ENCODE data around the gene DPP9.

DNA sequence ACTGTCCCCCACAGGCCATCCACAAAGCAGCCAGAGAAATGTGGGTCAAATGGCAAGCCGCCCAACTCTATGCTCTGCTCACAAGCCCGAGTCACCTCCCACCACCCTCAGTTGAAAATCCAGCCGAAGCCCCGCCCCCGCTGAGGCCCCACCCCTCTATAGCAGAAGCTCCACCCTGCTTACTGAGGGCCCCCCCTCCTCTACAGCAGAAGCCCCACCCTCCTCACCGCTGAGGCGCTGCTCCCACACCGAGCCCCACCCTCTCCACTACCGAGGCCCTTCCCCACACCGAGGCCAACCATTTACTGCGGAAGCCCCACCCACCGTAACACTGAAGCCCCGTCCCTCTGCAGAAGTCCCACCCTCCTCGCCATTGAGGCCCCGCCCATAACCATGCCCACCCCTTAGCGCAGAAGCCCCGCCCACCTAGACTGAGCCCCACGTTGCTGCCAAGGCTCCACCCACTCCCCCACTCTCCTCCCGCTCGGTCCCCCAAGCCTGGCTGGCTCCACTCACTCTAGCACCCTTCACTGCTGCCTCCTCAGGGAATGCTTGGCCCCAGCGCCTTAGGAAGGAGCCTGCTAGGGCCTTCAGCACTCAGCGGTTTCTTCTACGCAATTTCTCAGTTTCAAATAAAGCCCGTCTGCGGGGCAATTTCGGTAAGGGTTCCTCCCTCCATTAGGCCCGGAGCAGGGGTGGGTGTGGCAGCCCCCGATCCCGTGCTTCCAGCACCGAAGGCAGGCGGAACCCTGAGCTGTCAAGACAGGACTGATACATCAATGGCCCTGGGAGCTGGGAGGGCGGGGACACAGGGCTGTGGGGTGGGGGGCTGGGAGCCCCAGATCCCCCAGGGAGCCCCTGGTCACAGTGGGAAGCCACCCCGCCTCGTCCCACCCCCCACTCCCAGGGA lies 44.5 kb downstream of the DPP9 start:
- TF ChIP-seq CHD4 (IDR thresholded peaks at IDR 0.05; ENCODE audit: borderline replicate concordance) (no peak), TP53 (CRISPR knock-in tag; IDR thresholded peaks at IDR 0.05) (no peak), PHF8 (IDR thresholded peaks at IDR 0.05; ENCODE audit: borderline replicate concordance, low read depth) (no peak), REST (IDR thresholded peaks at IDR 0.05) (no peak), KDM1A (IDR thresholded peaks at IDR 0.05; ENCODE audit: low read depth) (no peak), POLR2A (IDR thresholded peaks at IDR 0.05; ENCODE audit: low read length) (no peak)
- TF ChIP-seq, protein P1, sequence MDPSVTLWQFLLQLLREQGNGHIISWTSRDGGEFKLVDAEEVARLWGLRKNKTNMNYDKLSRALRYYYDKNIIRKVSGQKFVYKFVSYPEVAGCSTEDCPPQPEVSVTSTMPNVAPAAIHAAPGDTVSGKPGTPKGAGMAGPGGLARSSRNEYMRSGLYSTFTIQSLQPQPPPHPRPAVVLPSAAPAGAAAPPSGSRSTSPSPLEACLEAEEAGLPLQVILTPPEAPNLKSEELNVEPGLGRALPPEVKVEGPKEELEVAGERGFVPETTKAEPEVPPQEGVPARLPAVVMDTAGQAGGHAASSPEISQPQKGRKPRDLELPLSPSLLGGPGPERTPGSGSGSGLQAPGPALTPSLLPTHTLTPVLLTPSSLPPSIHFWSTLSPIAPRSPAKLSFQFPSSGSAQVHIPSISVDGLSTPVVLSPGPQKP (IDR thresholded peaks at IDR 0.05; ENCODE audit: low read depth, low read length), result no peak

Measured in A549 (cell line).